Fibroblast of lung (primary cell): ENCODE data around the gene UIMC1.

Source experiments
- EZH2 ChIP-seq: IDR thresholded peaks from 2 replicates; pipeline ENCODE4 v1.5.1; 2012; ENCODE audit warnings: low read length, control low read depth, mild to moderate bottlenecking; ENCODE audit errors: missing control alignments
- TF ChIP-seq, protein P1 (sequence below), 2 donors: IDR thresholded peaks in 1 of 2; conservative IDR thresholded peaks in 1 of 2; 1 replicate in 1 of 2; 2 replicates in 1 of 2; pipeline ENCODE4 v1.5.1; 2011 to 2012; ENCODE audit warnings: low read length in 2 of 2, control low read depth in 1 of 2, inconsistent platforms in 1 of 2, low read depth in 1 of 2, mild to moderate bottlenecking in 1 of 2

DNA sequence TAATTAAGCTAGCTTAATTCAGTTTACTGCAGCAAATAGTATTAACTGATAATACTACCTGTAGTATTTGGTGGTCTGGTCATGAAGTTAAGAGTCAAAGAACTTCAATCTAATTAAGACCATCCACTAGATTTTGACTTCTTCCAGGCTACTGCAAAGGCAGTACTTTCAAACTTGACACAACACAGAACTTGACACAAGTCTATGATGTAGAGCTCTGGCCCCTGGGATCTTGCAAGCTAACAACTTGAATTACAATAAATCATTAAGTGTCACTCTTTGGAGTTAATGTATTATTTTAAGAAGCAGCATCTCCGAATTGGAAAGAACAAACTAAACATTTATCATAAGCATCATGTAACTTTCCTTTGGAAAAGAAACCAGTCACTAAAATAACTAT, 40.9 kb downstream of the UIMC1 start:
- TF ChIP-seq, protein P1, sequence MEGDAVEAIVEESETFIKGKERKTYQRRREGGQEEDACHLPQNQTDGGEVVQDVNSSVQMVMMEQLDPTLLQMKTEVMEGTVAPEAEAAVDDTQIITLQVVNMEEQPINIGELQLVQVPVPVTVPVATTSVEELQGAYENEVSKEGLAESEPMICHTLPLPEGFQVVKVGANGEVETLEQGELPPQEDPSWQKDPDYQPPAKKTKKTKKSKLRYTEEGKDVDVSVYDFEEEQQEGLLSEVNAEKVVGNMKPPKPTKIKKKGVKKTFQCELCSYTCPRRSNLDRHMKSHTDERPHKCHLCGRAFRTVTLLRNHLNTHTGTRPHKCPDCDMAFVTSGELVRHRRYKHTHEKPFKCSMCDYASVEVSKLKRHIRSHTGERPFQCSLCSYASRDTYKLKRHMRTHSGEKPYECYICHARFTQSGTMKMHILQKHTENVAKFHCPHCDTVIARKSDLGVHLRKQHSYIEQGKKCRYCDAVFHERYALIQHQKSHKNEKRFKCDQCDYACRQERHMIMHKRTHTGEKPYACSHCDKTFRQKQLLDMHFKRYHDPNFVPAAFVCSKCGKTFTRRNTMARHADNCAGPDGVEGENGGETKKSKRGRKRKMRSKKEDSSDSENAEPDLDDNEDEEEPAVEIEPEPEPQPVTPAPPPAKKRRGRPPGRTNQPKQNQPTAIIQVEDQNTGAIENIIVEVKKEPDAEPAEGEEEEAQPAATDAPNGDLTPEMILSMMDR (conservative IDR thresholded peaks at IDR 0.05 in 1 of 2, IDR thresholded peaks at IDR 0.05 in 1 of 2; ENCODE audit: low read depth in 1 of 2, low read length in 2 of 2), result no peak
- TF ChIP-seq EZH2, result no peak
